Nephron (organoid): ENCODE results near the gene CCDC157.

Experiments used
- H3K27ac Mint-ChIP-seq, 3 experiments: 2 replicates each; pipeline ENCODE4 v1.8.0; 2020; ENCODE audit warnings: mixed read lengths in 3 of 3, mild to moderate bottlenecking in 2 of 3, moderate library complexity in 1 of 3
- H3K27me3 Mint-ChIP-seq: 2 replicates; pipeline ENCODE4 v1.8.0; 2021; ENCODE audit warnings: low read depth, mild to moderate bottlenecking, moderate library complexity, mixed read lengths
- H3K36me3 Mint-ChIP-seq: 2 replicates; pipeline ENCODE4 v1.8.0; 2020; ENCODE audit warnings: low read depth, mixed read lengths
- H3K4me1 Mint-ChIP-seq: 2 replicates; pipeline ENCODE4 v1.8.0; 2020; ENCODE audit warnings: mixed read lengths
- H3K4me3 Mint-ChIP-seq, 3 experiments: 2 replicates each; pipeline ENCODE4 v1.8.0; 2020; ENCODE audit warnings: mild to moderate bottlenecking in 3 of 3, mixed read lengths in 3 of 3, moderate library complexity in 2 of 3
- H3K9me3 Mint-ChIP-seq: 2 replicates; pipeline ENCODE4 v1.8.0; 2020; ENCODE audit warnings: mixed read lengths
- CTCF ChIP-seq, 3 experiments: fragments of 200-600 bp; sonication (generic); IDR thresholded peaks; one replicate each; pipeline ENCODE4 v1.5.0; 2021; ENCODE audit warnings: antibody characterized with exemption in 3 of 3; ENCODE audit not compliant: unreplicated experiment in 3 of 3

Gene CCDC157

GRCh38 chr22:30344447-30345200 lies 12.2 kb upstream of the CCDC157 start:
- no peak for TF ChIP-seq CTCF (IDR thresholded peaks at IDR 0.05; ENCODE audit: unreplicated experiment in 3 of 3)
- H3K9me3 Mint-ChIP-seq = no peaks in the 10 kb centered on the region

GRCh38 chr22:30347255-30347892 lies 9.4 kb upstream of the CCDC157 start:
- peaks cover 79% of the 10 kb centered on the region for H3K36me3 Mint-ChIP-seq
- H3K27me3 Mint-ChIP-seq = no peaks in the 10 kb centered on the region
- H3K27ac Mint-ChIP-seq = no peak overlapping the region
- no peaks in the 10 kb centered on the region for H3K9me3 Mint-ChIP-seq
- H3K4me1 Mint-ChIP-seq = peaks cover 4% of the 10 kb centered on the region
- no peak for TF ChIP-seq CTCF (IDR thresholded peaks at IDR 0.05; ENCODE audit: unreplicated experiment in 3 of 3)
- no peak overlapping the region for H3K4me3 Mint-ChIP-seq

More at GRCh38 chr22:30344447-30345200, 12.2 kb upstream of the CCDC157 start:
- H3K27me3 Mint-ChIP-seq = no peaks in the 10 kb centered on the region
- no peaks in the 10 kb centered on the region for H3K4me1 Mint-ChIP-seq
- H3K4me3 Mint-ChIP-seq = no peak overlapping the region
- H3K36me3 Mint-ChIP-seq = peaks cover 81% of the 10 kb centered on the region
- H3K27ac Mint-ChIP-seq = no peak overlapping the region

GRCh38 chr22:30348404-30348803 lies 8.4 kb upstream of the CCDC157 start:
- peaks cover 76% of the 10 kb centered on the region for H3K36me3 Mint-ChIP-seq
- TF ChIP-seq CTCF (IDR thresholded peaks at IDR 0.05; ENCODE audit: unreplicated experiment in 3 of 3) = no peak
- H3K4me3 Mint-ChIP-seq = no peak overlapping the region
- H3K9me3 Mint-ChIP-seq = no peaks in the 10 kb centered on the region
- H3K27ac Mint-ChIP-seq = peak overlapping the region; percentile 48 to 87 (median 53)
- H3K4me1 Mint-ChIP-seq = peaks cover 4% of the 10 kb centered on the region
- H3K27me3 Mint-ChIP-seq = no peaks in the 10 kb centered on the region

GRCh38 chr22:30348809-30349208 lies 8.0 kb upstream of the CCDC157 start:
- H3K4me3 Mint-ChIP-seq = no peak overlapping the region
- peaks cover 7% of the 10 kb centered on the region for H3K4me1 Mint-ChIP-seq
- peak overlapping the region; percentile 48 to 87 (median 53) for H3K27ac Mint-ChIP-seq
- H3K9me3 Mint-ChIP-seq = no peaks in the 10 kb centered on the region
- H3K36me3 Mint-ChIP-seq = peaks cover 75% of the 10 kb centered on the region
- no peaks in the 10 kb centered on the region for H3K27me3 Mint-ChIP-seq
- no peak for TF ChIP-seq CTCF (IDR thresholded peaks at IDR 0.05; ENCODE audit: unreplicated experiment in 3 of 3)

GRCh38 chr22:30351226-30351625 lies 5.6 kb upstream of the CCDC157 start:
- TF ChIP-seq CTCF (IDR thresholded peaks at IDR 0.05; ENCODE audit: unreplicated experiment in 3 of 3) = no peak
- Mint-ChIP-seq H3K27me3 (no peaks in the 10 kb centered on the region), H3K4me3 (no peak overlapping the region), H3K9me3 (no peaks in the 10 kb centered on the region), H3K36me3 (peaks cover 60% of the 10 kb centered on the region), H3K4me1 (peaks cover 27% of the 10 kb centered on the region), H3K27ac (no peak overlapping the region)
